ENCODE measurements around the gene FXYD7. TPM values are rescaled to one million over a fixed set of nuclear protein-coding genes. Genes with fewer than 3 reads are reported as not detected.

Gene FXYD7
- total RNA-seq, 1 experiment from 2014 or later: 0.71 TPM

DNA sequence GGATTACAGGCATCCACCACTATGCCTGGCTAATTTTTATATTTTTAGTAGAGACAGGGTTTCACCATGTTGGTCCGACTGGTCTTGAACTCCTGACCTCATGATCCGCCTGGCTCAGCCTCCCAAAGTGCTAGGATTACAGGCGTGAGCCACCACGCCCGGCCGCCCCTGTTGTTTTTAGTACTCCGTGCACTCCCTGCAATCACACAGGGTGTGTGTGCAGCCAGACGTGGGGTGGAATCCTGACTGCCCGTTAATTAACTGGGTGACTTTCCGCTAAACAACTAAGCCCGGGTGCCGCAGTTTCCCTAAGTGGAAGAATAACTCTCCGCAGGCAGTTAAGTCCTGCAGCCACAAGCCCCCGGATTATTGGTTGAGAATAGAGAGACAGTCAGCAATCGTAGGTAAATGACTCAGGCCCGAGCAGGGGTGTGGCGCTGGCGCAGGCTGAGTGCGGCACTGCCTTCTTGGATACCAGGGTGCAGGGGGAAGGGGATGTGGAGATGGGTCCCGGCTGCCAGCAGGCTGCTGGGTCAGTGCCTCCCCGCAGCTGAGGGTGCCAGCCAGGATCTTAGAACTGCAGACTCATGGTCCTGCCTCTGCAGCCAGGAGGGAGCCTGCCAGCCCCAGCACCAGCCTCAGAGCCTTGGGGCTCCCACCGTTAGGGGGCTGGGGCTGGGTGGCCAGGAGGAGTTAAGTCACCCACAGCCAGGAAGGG, 33.5 kb upstream of the FXYD7 start:
- no peaks in the 10 kb centered on the region for H4K20me1 ChIP-seq (ENCODE audit: insufficient read depth)
- intact Hi-C loops (cut with micrococcal nuclease): no loop called here
- peaks cover 0 to 11% of the 10 kb centered on the region in 2 experiments; a peak in 1 of 4 replicates for H3K9me3 ChIP-seq (ENCODE audit: control insufficient read depth in 1 of 2, insufficient read depth in 1 of 2, low read depth in 1 of 2, low read length in 2 of 2)
- no peaks in the 10 kb centered on the region for H3K9me2 ChIP-seq (ENCODE audit: insufficient read depth)
- H3K4me1 ChIP-seq (ENCODE audit: control insufficient read depth in 1 of 2, insufficient read depth in 2 of 2, low read length in 2 of 2): peaks cover 14 to 43% of the 10 kb centered on the region in 2 experiments
- peak; percentile 84 for ATAC-seq
- no TSS peak for BruUV-seq (replicated peaks)
- H3K79me2 ChIP-seq (ENCODE audit: insufficient read depth, low read length): no peaks in the 10 kb centered on the region
- H3K4me2 ChIP-seq (ENCODE audit: low read length): peak overlapping the region; percentile 89
- ChIA-PET RAD21 (ENCODE audit: low non-redundant PET in 1 of 2, low total read pairs in 2 of 2, uncharacterized antibody in 2 of 2, unreplicated experiment in 2 of 2) (no interaction called here), CTCF (interaction anchor here (1.1 kb wide), 1 partner anchor 32 kb away, joined by 4 read pairs; no protein-coding TSS in a partner anchor), POLR2A (interaction anchor here (0.6 kb wide), 1 partner anchor 107 kb away, joined by 3 read pairs; no protein-coding TSS in a partner anchor)
- DNase-seq (ENCODE audit: low read depth, low spot score): peak; percentile 54
- H2AFZ ChIP-seq (ENCODE audit: low read depth, low read length, poor library complexity, severe bottlenecking): peak overlapping the region; percentile 97
- peak overlapping the region; percentile 31 to 55 for H3K4me3 ChIP-seq (replicated peaks in 1 of 2; ENCODE audit: low read depth in 1 of 2, low read length in 2 of 2)
- H3K36me3 ChIP-seq (ENCODE audit: control insufficient read depth in 1 of 2, insufficient read depth in 2 of 2, low read length in 2 of 2): no peaks in the 10 kb centered on the region
- H3K27ac ChIP-seq (ENCODE audit: low read depth, low read length): peak overlapping the region; percentile 40
- H3K9ac ChIP-seq (ENCODE audit: low read length): peak overlapping the region; percentile 59
- no peaks in the 10 kb centered on the region for H3K27me3 ChIP-seq (ENCODE audit: insufficient read depth, low read length)
- no peak for TF ChIP-seq RAD21 (IDR thresholded peaks at IDR 0.05; ENCODE audit: low read depth)
- TF ChIP-seq, protein P1, sequence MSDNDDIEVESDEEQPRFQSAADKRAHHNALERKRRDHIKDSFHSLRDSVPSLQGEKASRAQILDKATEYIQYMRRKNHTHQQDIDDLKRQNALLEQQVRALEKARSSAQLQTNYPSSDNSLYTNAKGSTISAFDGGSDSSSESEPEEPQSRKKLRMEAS (IDR thresholded peaks at IDR 0.05): no peak
- no peak for TF ChIP-seq ZNF274 (IDR thresholded peaks at IDR 0.05; ENCODE audit: low read depth, low read length)
- TF ChIP-seq ATF3 (IDR thresholded peaks at IDR 0.05): no peak
- TF ChIP-seq ZFX (IDR thresholded peaks at IDR 0.05): no peak
- TF ChIP-seq, protein P2, sequence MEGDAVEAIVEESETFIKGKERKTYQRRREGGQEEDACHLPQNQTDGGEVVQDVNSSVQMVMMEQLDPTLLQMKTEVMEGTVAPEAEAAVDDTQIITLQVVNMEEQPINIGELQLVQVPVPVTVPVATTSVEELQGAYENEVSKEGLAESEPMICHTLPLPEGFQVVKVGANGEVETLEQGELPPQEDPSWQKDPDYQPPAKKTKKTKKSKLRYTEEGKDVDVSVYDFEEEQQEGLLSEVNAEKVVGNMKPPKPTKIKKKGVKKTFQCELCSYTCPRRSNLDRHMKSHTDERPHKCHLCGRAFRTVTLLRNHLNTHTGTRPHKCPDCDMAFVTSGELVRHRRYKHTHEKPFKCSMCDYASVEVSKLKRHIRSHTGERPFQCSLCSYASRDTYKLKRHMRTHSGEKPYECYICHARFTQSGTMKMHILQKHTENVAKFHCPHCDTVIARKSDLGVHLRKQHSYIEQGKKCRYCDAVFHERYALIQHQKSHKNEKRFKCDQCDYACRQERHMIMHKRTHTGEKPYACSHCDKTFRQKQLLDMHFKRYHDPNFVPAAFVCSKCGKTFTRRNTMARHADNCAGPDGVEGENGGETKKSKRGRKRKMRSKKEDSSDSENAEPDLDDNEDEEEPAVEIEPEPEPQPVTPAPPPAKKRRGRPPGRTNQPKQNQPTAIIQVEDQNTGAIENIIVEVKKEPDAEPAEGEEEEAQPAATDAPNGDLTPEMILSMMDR (IDR thresholded peaks at IDR 0.05 in 2 of 3, conservative IDR thresholded peaks at IDR 0.05 in 1 of 3; ENCODE audit: borderline replicate concordance in 1 of 3, insufficient read depth in 1 of 3, low read depth in 2 of 3, low read length in 2 of 3): peak in 2 of 3 experiments; percentile 17 to 22; a peak in 2 of 6 replicates
- no peak for TF ChIP-seq EZH2phosphoT487 (IDR thresholded peaks at IDR 0.05; ENCODE audit: borderline replicate concordance)
- no peak for TF ChIP-seq TCF7L2 (IDR thresholded peaks at IDR 0.05; ENCODE audit: borderline replicate concordance, extremely low read depth, insufficient read depth, insufficient read length)
- no peak for TF ChIP-seq CEBPB (IDR thresholded peaks at IDR 0.05; ENCODE audit: low read depth)
- no peak for TF ChIP-seq POLR2A (IDR thresholded peaks at IDR 0.05; ENCODE audit: borderline replicate concordance, extremely low read depth, insufficient read depth, insufficient read length)
- TF ChIP-seq EGR1 (IDR thresholded peaks at IDR 0.05; ENCODE audit: low read depth): no peak
- no peak; the same call in 1 of the 2 replicates for TF ChIP-seq CBX3 (IDR thresholded peaks at IDR 0.05; ENCODE audit: low read depth)
- no peak for TF ChIP-seq JUND (IDR thresholded peaks at IDR 0.05)
- TF ChIP-seq SP1 (IDR thresholded peaks at IDR 0.05; ENCODE audit: low read depth): no peak
- TF ChIP-seq POLR2AphosphoS5 (IDR thresholded peaks at IDR 0.05; ENCODE audit: low read depth, low read length): peak; percentile 38; the same call in 1 of the 2 replicates

Data from HCT116 (cell line).